ENCODE results near the gene ADO.

The ADO gene

GRCh38 chr10:62818426-62819011 lies 14.0 kb downstream of the ADO start:
- DNase-seq = peak; percentile 37 to 53

GRCh38 chr10:62819141-62819920 lies 14.8 kb downstream of the ADO start:
- no peak for DNase-seq

- no peak for DNase-seq
These were observed 16.1 kb downstream of the ADO start for GRCh38 chr10:62820586-62820985.

- DNase-seq = no peak
These were observed 21.8 kb downstream of the ADO start for GRCh38 chr10:62826273-62826672.

- DNase-seq = no peak
These were observed 25.1 kb downstream of the ADO start for GRCh38 chr10:62829622-62830021.

- DNase-seq = no peak
These were observed 26.2 kb downstream of the ADO start for GRCh38 chr10:62830679-62831078.

GRCh38 chr10:62831346-62831745 lies 26.8 kb downstream of the ADO start:
- no peak for DNase-seq

GRCh38 chr10:62839590-62839989 lies 35.1 kb downstream of the ADO start:
- DNase-seq = no peak

- no peak for DNase-seq
These were observed 38.5 kb downstream of the ADO start for GRCh38 chr10:62842983-62843382.

- DNase-seq = no peak
These were observed 39.1 kb downstream of the ADO start for GRCh38 chr10:62843600-62843999.

- no peak for DNase-seq
These were observed 39.9 kb downstream of the ADO start for GRCh38 chr10:62844280-62845011.

- DNase-seq = no peak
These were observed 42.9 kb downstream of the ADO start for GRCh38 chr10:62847433-62847832.

GRCh38 chr10:62850646-62851045 lies 46.1 kb downstream of the ADO start:
- DNase-seq = no peak

- DNase-seq = peak in 1 of 2 donors; percentile 17
These were observed 46.9 kb downstream of the ADO start for GRCh38 chr10:62851442-62851841.

- peak; percentile 14 to 27 for DNase-seq
These were observed 48.6 kb downstream of the ADO start for GRCh38 chr10:62852961-62853702.

- DNase-seq = peak; percentile 12 to 16
These were observed 49.2 kb downstream of the ADO start for GRCh38 chr10:62853710-62854109.

GRCh38 chr10:62856021-62856420 lies 51.5 kb downstream of the ADO start:
- peak in 1 of 2 donors; percentile 43 for DNase-seq
